DND-41 (cell line): ENCODE data around the gene UIMC1.
"Not testable (repeated sequence)": the region's sequence is repeated elsewhere in the genome, so short reads cannot be mapped to it uniquely, and the experiment has no call there.

Source experiments
- ATAC-seq: fragments of 200-7000 bp; cut with Tn5 transposase; 3 replicates; pipeline ENCODE4 v1.9.1; 2021; ENCODE audit warnings: low read depth; ENCODE audit not compliant: insufficient read depth
- DNase-seq: peaks from one replicate; pipeline ENCODE4 v3.0.0-alpha.2; 2020
- H2AFZ ChIP-seq: 2 replicates; pipeline ENCODE4 v1.6.0; 2012; ENCODE audit warnings: low read depth, low read length
- H3K27ac ChIP-seq: 2 replicates; pipeline ENCODE4 v1.5.1; 2012; ENCODE audit warnings: low read length, inconsistent platforms
- H3K27me3 ChIP-seq: fragments of 200-600 bp; sonication (generic); 2 replicates; pipeline ENCODE4 v1.6.0; 2012; ENCODE audit warnings: low read length, mild to moderate bottlenecking, inconsistent platforms; ENCODE audit not compliant: insufficient read depth, poor library complexity
- H3K36me3 ChIP-seq: 2 replicates; pipeline ENCODE4 v1.5.1; 2012; ENCODE audit warnings: low read length, inconsistent platforms; ENCODE audit not compliant: insufficient read depth
- H3K4me1 ChIP-seq: 2 replicates; pipeline ENCODE4 v1.5.1; 2012; ENCODE audit warnings: mild to moderate bottlenecking, low read length; ENCODE audit not compliant: insufficient read depth
- H3K4me2 ChIP-seq: 2 replicates; pipeline ENCODE4 v1.6.0; 2012; ENCODE audit warnings: mild to moderate bottlenecking, moderate library complexity, low read length, inconsistent platforms; ENCODE audit not compliant: insufficient read depth
- H3K4me3 ChIP-seq, 2 experiments: fragments of 200-600 bp in 1 of 2; shearing (Covaris generic) in 1 of 2; 2 replicates each; pipeline ENCODE4 v1.5.1; 2012 to 2016; ENCODE audit warnings: inconsistent platforms in 2 of 2, low read length in 2 of 2, mild to moderate bottlenecking in 2 of 2, low read depth in 1 of 2, moderate library complexity in 1 of 2
- H3K79me2 ChIP-seq: 2 replicates; pipeline ENCODE4 v1.6.0; 2012; ENCODE audit warnings: low read length, inconsistent platforms; ENCODE audit not compliant: insufficient read depth
- H3K9ac ChIP-seq: 2 replicates; pipeline ENCODE4 v1.6.0; 2012; ENCODE audit warnings: low read depth, mild to moderate bottlenecking, inconsistent platforms, low read length, moderate library complexity
- H3K9me3 ChIP-seq: 2 replicates; pipeline ENCODE4 v1.5.1; 2012; ENCODE audit warnings: low read length, moderate library complexity, mild to moderate bottlenecking, inconsistent platforms; ENCODE audit not compliant: insufficient read depth, severe bottlenecking
- H4K20me1 ChIP-seq: 2 replicates; pipeline ENCODE4 v1.6.0; 2012; ENCODE audit warnings: low read length; ENCODE audit not compliant: insufficient read depth
- CTCF ChIP-seq: IDR thresholded peaks from 2 replicates; pipeline ENCODE4 v1.5.1; 2012; ENCODE audit warnings: borderline replicate concordance, low read length, moderate library complexity, mild to moderate bottlenecking; ENCODE audit not compliant: poor library complexity, severe bottlenecking; ENCODE audit errors: extremely low read depth
- EZH2 ChIP-seq: IDR thresholded peaks from 3 replicates; pipeline ENCODE4 v1.6.1; 2012; ENCODE audit warnings: borderline replicate concordance, low read depth, mild to moderate bottlenecking, moderate library complexity, low read length, inconsistent platforms; ENCODE audit not compliant: severe bottlenecking

The UIMC1 gene

GRCh38 chr5:176995122-176995490, 11.5 kb downstream of the UIMC1 start:
- Histone ChIP-seq H3K9me3 (no peaks in the 10 kb centered on the region), H3K4me1 (no peaks in the 10 kb centered on the region), H3K79me2 (peaks cover 98% of the 10 kb centered on the region), H3K4me3 (no peak overlapping the region), H3K4me2 (no peak overlapping the region), H4K20me1 (peaks cover 53% of the 10 kb centered on the region), H2AFZ (no peak overlapping the region), H3K27ac (no peak overlapping the region), H3K27me3 (no peaks in the 10 kb centered on the region), H3K36me3 (peaks cover 7% of the 10 kb centered on the region), H3K9ac (no peak overlapping the region)
- TF ChIP-seq CTCF (no peak), EZH2 (no peak)
- ATAC-seq (no peak), DNase-seq (no peak)

GRCh38 chr5:176994460-176995121, 12.0 kb downstream of the UIMC1 start:
- no peak overlapping the region for H2AFZ ChIP-seq
- no peak overlapping the region for H3K9ac ChIP-seq
- H3K4me2 ChIP-seq: no peak overlapping the region
- no peaks in the 10 kb centered on the region for H3K27me3 ChIP-seq
- peaks cover 7% of the 10 kb centered on the region for H3K36me3 ChIP-seq
- TF ChIP-seq EZH2: no peak
- TF ChIP-seq CTCF: no peak
- peaks cover 97% of the 10 kb centered on the region for H3K79me2 ChIP-seq
- no peak overlapping the region for H3K4me3 ChIP-seq
- ATAC-seq (no peak), DNase-seq (no peak)
- H4K20me1 ChIP-seq: peaks cover 51% of the 10 kb centered on the region
- H3K9me3 ChIP-seq: no peaks in the 10 kb centered on the region
- no peak overlapping the region for H3K27ac ChIP-seq
- no peaks in the 10 kb centered on the region for H3K4me1 ChIP-seq

- not testable (repeated sequence) for H3K4me3 ChIP-seq, H3K27me3 ChIP-seq, DNase-seq, H3K27ac ChIP-seq, H3K4me1 ChIP-seq, ATAC-seq, H3K4me2 ChIP-seq, H3K9me3 ChIP-seq, H3K36me3 ChIP-seq, H3K9ac ChIP-seq, H2AFZ ChIP-seq
- H3K79me2 ChIP-seq: peaks cover 97% of the 10 kb centered on the region
- peaks cover 50% of the 10 kb centered on the region for H4K20me1 ChIP-seq
These were observed 13.5 kb downstream of the UIMC1 start for GRCh38 chr5:176993081-176993480.

GRCh38 chr5:176987583-176987982, 19.0 kb downstream of the UIMC1 start:
- peaks cover 30% of the 10 kb centered on the region; the same call in 1 of the 2 replicates for H4K20me1 ChIP-seq
- no peak overlapping the region for H3K9ac ChIP-seq
- ATAC-seq: no peak
- H3K4me1 ChIP-seq: peaks cover 14% of the 10 kb centered on the region
- H3K27ac ChIP-seq: no peak overlapping the region
- peaks cover 18% of the 10 kb centered on the region for H3K36me3 ChIP-seq
- no peak overlapping the region for H3K4me3 ChIP-seq
- H2AFZ ChIP-seq: no peak overlapping the region
- H3K9me3 ChIP-seq: no peaks in the 10 kb centered on the region
- no peak for DNase-seq
- H3K4me2 ChIP-seq: no peak overlapping the region
- peaks cover 89% of the 10 kb centered on the region for H3K79me2 ChIP-seq
- TF ChIP-seq EZH2: no peak
- no peaks in the 10 kb centered on the region for H3K27me3 ChIP-seq
